Hepatocyte (in vitro differentiated cells): ENCODE data around the gene SCN7A.

Experiments
- CTCF ChIP-seq: fragments of 200-600 bp; sonication (generic); IDR thresholded peaks from 2 replicates; pipeline ENCODE4 v1.5.1; 2016; ENCODE audit warnings: antibody characterized with exemption, mild to moderate bottlenecking; ENCODE audit not compliant: poor library complexity
- EZH2 ChIP-seq: fragments of 200-600 bp; sonication (generic); IDR thresholded peaks from 2 replicates; pipeline ENCODE4 v1.6.1; 2016; ENCODE audit warnings: antibody characterized with exemption, mild to moderate bottlenecking, borderline replicate concordance
- EZH2phosphoT487 ChIP-seq: fragments of 200-600 bp; sonication (generic); IDR thresholded peaks from one replicate; pipeline ENCODE4 v1.6.1; 2018; ENCODE audit warnings: antibody characterized with exemption, mild to moderate bottlenecking, low read depth, moderate library complexity; ENCODE audit not compliant: unreplicated experiment, severe bottlenecking

- TF ChIP-seq CTCF (no peak), EZH2 (no peak), EZH2phosphoT487 (no peak)
Measured at GRCh38 chr2:166487171-166487570, 6.9 kb downstream of the SCN7A start.
